ENCODE results near the gene NUP88. TPM values are rescaled to one million over a fixed set of nuclear protein-coding genes. Genes with fewer than 3 reads are reported as not detected.
"Not testable (repeated sequence)": the region's sequence is repeated elsewhere in the genome, so short reads cannot be mapped to it uniquely, and the experiment has no call there.

Gene NUP88
- 39.6 TPM for total RNA-seq
- long read RNA-seq, transcript NUP88-207 (17 exons, 2,916 nt): major isoform, 59 of 74 reads
- long read RNA-seq, partial matches to known transcripts: 5 of 74 reads
- long read RNA-seq, other reads (novel, unspliced or antisense): 7 of 74 reads

DNA sequence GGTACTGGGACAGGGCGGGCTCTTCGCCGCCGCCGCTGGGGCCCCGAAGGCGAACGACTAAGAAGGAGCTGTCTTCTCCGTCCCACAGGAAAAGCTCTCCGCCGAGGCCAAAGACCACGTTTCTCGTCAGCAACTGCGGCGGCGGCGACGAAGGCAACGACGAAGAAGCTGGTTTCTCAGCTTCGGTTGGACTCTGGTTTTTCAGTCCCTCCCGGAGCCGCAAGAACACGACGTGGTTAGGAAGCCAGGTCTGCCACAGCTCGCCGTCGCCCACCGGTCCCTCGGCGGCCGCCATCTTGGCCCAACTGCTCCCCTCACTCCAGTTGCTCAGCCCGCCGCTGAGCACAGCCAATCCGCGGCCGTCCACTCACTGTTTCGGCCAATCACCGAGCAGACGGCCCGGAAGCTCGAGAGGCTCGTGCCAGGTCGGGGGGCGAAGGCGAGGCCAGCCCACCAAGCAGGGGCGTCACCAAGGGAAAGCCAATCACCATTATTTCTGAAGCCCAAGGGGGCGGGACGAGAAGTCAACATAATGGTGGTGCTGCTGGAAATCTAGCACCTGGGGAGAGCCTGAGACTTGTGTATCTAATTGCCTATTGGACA lies at the start of gene NUP88:
Gene NUP88, minus strand, starts transcription at position 307 of the 603 bp plus-strand sequence. Its CDS starts 12 bp downstream, at position 295.
- peak; percentile 98 for DNase-seq
- ATAC-seq (ENCODE audit: poor library complexity): peak; percentile 99
- intact Hi-C loops (cut with DNase I): no loop called here

DNA sequence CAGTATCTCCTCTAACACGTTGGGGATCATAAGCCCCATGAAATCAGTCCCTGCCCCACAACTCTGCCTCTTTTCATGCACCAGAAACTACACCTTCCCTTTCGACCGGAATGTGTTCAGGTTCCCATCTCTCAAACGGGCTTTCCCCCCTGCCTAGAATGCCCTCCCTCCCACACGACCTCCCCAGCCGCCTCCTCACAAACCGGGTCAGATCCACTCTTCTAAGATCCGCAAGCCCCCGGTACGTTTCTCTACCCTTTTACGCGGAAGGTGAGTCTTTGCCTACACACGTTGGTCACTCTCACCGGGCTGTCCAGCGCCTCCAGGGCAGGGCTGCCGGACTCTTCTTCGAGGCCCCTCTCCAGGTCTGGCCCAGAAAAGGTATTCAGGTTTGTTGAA lies 48.6 kb upstream of the NUP88 start:
- ATAC-seq (ENCODE audit: poor library complexity): peak; percentile 7
- intact Hi-C loops (cut with DNase I): no loop called here
- no peak for DNase-seq

DNA sequence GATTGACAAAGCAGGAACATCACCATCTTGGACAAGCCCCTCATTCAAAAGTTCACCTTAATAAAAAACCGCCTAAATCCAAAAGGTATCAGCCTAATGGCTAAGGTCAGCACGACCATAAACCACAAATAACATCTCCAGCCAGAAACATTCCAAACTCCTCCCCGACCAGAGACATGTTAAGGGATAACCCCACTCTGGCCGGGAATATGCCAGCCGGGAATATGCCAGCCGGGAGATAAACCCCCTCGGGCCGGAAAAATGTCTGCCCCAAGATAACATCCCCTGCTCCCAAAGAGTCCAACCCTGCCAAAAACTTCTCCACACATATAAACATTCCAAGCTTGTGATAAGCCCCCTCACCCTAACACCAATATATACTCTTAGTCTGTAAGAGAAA lies 48.0 kb upstream of the NUP88 start:
- no peak for DNase-seq
- intact Hi-C loops (cut with DNase I): no loop called here
- no peak for ATAC-seq (ENCODE audit: poor library complexity)

DNA sequence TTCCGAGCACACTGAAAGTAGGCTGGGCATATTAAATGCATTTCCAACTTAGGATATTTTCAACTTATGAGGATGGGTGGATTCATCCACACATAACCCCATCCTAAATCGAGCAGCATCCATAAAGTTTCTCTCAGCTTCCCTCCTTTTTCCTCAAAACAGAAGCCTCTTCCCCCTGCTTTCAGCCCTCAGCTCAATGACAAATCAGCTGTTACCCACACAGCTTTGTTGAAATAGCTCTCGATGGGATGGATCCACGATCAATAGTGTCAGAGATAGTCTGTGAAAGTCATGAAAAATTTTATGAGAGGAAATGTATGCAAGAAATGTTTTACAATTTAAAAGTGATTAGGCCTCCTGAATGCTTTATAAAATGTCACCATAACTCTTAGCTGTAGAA lies 46.8 kb upstream of the NUP88 start:
- no peak for DNase-seq
- ATAC-seq (ENCODE audit: poor library complexity): no peak
- intact Hi-C loops (cut with DNase I): no loop called here

DNA sequence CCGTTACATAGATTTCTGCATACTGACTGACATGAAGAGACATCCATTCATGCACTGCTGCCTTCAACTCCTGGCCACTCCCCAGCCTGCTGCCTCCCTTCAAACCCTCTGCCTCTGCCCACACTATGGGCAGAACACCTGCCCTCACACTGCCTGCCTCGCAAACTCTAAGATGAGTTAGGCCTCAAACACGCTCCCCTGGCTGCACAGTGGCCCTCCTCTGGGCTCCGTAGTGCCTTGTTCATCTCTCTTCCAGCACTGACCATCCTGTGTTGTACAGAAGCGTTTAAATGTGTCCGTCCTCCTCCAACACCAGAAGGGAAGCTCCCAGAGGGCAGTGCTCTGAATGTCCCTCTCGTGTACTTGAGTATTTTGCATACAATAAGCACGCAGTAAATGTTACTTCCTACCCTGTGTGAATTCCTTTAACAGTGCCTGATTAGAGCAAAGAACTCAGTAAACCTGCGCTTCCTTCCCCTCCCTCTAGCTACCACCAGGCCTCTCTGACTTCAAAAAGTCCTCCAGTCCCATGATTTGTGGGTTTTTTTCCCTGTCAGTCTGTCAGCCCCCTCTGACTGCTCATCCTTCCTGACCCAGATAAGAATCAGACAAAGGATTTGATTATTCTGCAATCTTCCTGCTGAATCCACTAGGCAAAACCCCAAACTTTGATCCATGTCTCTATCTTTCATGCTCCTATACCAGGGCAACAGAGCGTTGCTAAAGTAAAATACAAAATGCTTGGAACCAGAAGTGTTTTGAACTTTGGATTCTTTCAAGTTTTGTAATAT lies 45.5 kb upstream of the NUP88 start:
- DNase-seq (no peak), ATAC-seq (ENCODE audit: poor library complexity) (no peak)
- intact Hi-C loops (cut with DNase I): no loop called here

DNA sequence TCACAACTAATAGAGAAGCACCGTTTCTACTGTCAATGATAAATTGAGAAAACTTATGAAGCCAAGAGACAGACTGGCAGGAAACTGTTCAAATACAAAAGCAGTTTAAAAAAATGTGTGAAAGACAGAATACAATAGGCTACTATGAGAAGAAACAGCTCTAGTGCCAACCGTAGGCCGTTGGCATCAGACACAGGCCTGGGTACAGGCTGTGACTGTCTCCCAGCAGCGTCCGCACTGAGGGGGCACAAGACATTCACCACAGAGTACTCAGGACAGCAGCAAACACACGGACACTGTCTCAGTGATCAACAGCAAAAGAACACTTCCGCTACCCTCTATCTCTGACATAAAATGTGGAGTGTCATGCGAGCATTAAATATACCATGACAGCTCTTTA lies 27.3 kb upstream of the NUP88 start:
- DNase-seq (no peak), ATAC-seq (ENCODE audit: poor library complexity) (no peak)
- intact Hi-C loops (cut with DNase I): no loop called here

DNA sequence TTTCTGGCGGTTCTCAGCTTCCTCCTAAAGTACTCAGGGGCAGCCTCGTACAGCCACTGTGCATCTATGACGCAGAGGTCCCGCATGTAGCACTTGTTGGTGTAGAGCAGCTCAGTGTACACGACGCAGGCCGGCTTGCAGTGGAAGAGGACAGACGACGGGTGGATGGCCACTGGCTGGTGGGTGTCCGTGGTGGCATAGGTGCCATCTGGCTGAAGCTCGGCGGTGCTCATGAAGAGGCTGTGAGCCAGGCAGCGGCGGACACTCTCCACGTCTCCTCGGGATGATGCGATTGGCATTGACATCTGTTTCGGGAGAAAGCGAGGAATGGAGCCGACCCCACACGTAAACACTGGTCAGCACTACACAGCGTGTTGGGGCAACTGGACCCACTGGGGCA lies 24.7 kb upstream of the NUP88 start:
- DNase-seq (no peak), ATAC-seq (ENCODE audit: poor library complexity) (no peak)
- intact Hi-C loops (cut with DNase I): no loop called here

DNA sequence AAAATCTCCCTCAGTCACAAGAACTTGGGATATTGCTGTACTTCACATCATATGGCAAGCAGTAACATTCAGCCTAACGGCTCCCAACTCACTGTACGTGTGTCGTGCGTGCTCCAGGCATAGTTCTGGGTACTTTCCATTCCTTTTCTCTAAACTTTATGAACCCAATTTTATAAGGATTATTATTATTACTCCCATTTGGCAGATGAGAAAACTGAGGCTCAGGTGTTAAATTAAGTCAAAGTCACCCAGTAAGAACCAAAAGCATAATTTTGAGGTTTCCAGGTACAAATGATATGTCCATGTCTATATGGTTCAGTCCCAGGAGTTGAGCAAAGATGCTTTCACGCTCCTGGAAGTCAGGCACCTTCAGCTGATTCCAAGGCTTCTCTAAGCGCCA lies 24.3 kb upstream of the NUP88 start:
- intact Hi-C loops (cut with DNase I): no loop called here
- no peak for ATAC-seq (ENCODE audit: poor library complexity)

DNA sequence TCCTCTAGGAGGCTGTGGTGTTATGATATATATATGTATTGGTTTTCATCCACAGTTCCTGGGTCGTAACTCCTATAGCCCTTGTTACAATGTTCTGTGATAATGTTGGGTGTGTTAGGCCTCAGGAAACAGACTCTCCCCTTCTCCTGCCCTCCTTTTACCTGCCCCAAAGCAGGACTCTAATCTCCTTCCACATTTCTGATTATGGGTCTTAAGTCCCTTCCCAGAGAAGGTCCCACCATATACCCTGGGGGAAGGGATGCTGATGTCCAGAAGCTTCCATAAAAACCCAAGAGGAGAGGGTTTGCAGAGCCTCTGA lies 19.9 kb upstream of the NUP88 start:
- DNase-seq (no peak), ATAC-seq (ENCODE audit: poor library complexity) (no peak)
- intact Hi-C loops (cut with DNase I): no loop called here

More for the DNA sequence above, 24.3 kb upstream of the NUP88 start:
- DNase-seq: no peak

DNA sequence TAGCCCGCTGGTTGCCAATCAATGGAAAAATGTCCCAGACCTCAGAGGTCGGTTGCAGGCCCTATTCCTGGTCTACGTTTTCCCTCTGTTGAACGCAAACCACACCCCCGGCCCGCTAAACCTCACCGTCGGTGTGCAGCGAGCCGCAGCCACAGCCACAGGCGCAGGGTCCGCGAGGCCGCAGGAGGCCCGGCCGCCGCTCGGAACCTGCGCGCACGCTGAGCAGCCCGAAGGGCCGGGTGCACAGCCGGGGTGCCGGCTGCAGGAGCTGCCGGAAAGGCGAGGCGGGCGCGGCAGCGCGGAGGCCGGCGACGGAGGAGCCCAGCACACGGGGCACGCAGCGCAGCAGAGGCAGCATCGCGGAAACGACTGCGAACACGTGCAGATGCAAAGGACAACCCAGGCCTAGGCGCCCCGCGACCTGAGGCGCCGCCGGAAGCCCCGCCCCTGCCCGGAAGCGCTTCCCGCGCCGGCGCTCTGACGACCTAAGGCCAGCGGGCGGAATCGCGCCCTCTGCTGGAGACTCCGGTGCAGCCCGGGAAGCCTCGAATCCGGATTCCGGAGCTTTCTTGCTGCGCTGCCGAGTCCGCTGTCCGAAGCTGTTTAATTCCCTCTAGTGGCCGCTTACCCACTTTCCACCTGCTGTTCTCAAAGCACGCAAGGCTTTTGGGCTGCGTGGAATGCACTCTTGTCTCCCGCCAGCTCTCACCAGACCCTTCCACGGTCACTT lies 19.4 kb upstream of the NUP88 start, which contains the start of gene C1QBP:
Gene C1QBP, minus strand, starts transcription at position 440 of the 730 bp plus-strand sequence. Its CDS starts 82 bp downstream, at position 358.
- ATAC-seq (ENCODE audit: poor library complexity): peak; percentile 98
- DNase-seq: peak; percentile 95
- intact Hi-C loops (cut with DNase I): no loop called here

DNA sequence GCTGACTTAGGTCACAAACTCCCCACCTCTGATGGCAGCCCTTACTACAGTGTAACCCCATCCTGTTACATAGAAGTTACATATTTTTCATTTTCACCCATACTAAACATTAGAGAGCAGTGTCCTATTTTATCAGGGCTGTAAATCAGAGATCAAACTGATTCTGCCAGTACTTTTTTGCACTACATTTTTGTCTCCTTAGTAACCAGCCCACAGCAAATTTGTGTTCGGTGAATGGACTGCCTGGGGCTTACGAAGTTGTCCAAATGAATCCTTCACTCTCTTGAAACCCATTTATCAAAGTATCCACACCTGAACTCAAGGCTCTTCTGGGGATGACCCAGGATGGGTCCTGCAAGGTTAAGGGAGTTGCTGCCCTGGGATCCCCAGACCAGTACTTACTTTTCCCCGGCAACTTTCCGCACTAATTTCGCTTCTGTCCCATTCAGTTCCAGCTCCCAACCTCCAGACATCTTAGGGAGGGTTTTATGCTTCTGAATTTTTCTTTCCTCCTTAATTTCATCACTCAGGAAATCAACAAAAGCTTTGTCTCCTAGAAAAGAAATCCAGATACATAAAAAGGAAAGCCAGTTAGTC lies 18.4 kb upstream of the NUP88 start:
- intact Hi-C loops (cut with DNase I): no loop called here

DNA sequence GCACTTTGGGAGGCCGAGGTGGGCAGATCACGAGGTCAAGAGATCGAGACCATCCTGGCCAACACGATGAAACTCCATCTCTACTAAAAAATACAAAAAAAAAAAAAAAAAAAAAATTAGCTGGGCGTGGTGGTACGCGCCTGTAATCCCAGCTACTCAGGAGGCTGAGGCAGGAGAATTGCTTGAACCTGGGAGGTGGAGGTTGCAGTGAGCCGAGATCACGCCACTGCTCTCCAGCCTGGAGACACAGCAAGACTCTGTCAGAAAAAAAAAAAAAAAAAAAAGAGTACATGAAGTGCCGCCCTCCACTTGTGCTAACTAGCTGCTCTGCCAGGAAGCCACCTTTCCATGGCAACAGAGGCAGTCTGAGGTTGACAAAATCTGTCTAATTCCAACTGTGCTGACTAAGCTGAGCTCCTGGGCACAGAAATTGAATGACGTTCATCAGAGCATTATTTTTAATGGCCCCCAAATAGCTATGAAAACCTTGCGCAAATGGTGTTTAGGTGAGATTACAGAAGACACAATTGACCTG lies 16.4 kb upstream of the NUP88 start:
- ATAC-seq (ENCODE audit: poor library complexity); DNase-seq; intact Hi-C loops (cut with DNase I): not testable (repeated sequence)

More for the DNA sequence above, 18.4 kb upstream of the NUP88 start:
- ATAC-seq (ENCODE audit: poor library complexity) (no peak), DNase-seq (no peak)

DNA sequence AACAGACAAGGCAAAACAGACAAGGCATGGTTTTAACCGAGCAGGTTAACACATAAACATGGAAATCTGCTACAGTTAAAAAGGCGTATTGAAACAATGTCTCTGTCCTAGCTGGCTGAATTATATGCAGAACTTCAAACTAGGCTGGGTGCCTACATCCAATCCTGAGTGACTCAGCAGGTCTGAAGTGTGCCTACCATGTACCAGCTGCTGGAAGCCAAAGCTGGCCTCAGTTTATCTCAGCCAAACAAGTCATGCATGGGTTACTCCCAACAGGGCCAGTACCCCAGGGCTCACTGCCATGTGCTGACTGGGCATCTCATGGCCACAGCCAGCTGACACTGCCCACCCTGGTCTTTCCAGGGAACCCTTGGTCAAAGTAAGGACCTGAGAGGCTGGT lies 15.5 kb upstream of the NUP88 start:
- DNase-seq: no peak
- no peak for ATAC-seq (ENCODE audit: poor library complexity)
- intact Hi-C loops (cut with DNase I): no loop called here

DNA sequence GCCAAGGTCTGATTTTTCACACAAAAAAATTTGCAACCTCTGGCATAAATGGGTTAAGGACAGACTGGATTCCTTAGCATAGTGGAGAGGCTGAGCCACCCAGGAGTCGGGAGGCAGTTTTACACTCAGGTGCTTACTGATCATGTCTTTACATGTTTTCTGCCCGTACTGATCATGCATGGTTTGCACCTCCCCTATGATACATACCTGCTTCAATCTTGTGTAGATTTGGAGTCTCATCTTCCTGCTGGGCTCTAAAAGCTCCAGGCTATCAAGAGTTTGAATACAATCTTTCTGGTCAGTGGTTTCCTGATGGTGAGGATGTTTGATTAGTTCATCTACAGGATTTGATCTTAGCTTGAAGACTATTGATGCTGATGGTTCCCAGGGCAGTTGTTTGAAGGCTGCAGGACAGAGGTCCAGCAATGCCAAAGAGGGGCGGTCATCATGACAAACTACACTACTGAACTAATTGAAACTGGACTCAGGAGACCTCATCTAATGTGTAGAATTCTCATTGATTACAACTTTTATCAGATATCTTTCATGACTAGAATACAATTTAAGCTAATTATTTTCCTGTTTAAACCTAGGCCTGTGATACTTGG lies 12.6 kb upstream of the NUP88 start:
- DNase-seq (no peak), ATAC-seq (ENCODE audit: poor library complexity) (no peak)
- intact Hi-C loops (cut with DNase I): no loop called here

DNA sequence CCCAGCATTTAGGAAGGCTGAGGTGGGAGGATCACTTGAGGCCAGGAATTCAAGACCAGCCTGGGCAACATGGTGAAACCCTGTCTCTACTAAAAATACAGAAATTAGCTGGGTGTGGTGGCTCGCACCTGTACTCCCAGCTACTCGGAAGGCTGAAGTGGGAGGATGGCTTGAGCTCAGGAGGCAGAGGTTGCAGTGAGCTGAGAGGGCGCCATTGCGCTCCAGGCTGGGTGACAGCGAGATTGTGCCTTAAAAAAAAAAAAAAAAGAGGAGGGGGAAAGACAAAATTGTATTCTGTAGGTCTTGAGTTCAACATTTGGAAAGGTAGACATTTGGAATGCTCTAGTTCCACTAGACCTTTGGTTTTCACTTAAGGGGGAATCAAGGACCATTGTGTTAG lies 11.8 kb upstream of the NUP88 start:
- intact Hi-C loops (cut with DNase I); DNase-seq; ATAC-seq (ENCODE audit: poor library complexity): not testable (repeated sequence)

DNA sequence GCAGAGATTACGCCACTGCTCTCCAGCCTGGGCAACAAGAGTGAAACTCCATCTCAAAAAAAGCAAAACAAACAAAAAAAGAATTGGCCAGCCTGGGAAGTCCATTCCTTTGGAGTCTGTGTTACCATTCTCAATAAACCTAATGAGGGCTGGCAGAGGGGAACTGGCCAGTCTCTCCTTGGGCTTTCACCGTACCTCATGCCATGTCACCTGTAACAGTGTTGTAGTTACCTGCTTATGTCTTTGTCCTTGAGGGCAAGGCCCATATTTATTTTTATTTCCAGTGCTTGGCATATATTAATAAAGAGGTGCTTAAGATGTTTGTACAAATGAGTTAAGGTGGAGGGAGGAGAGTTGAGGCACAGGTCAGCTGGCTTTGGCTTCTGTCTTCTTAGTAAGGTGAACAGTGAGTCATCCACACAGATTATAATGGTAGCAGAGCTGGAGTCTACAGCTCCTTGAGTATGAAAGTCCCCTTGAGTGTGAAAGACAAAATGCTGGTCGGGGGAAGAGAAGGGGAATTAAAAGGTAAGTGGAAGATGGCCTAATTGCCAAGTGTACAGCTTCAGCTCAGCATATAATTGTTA lies 11.0 kb upstream of the NUP88 start:
- intact Hi-C loops (cut with DNase I): no loop called here
- ATAC-seq (ENCODE audit: poor library complexity) (no peak), DNase-seq (no peak)

DNA sequence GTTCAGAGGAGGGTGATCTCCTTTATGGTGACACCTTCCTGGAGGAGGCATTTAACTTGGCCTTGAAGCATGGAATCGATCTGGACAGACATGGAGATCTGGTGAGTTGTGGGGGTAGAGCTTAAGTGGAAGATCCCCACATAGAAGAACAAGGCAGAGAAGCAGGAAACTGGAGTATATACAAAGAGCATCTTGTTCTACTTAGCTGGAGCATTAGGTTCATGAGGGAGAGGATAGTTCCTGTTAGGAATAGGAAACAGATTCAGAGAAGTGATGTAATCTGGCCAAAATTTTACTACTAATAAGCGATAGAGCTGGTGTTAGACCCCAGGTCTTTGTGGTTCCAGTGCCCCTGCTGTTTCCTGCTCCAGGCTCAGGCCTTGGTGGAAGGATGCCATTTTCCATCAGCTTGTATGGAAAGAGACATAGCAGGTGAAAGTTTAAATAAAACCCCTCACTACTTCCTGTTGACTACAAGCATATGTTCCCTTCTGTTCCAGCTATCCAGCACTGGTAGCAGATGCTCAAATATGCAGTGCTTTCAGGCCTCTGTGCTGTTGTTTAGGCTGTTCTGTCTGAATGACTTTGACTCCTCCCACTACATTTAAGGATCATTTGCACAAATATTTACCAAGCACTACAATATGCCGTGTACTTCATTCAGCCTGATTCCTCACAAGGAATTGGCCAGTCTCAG lies 9.9 kb upstream of the NUP88 start:
- intact Hi-C loops (cut with DNase I): no loop called here
- DNase-seq (no peak), ATAC-seq (ENCODE audit: poor library complexity) (no peak)

DNA sequence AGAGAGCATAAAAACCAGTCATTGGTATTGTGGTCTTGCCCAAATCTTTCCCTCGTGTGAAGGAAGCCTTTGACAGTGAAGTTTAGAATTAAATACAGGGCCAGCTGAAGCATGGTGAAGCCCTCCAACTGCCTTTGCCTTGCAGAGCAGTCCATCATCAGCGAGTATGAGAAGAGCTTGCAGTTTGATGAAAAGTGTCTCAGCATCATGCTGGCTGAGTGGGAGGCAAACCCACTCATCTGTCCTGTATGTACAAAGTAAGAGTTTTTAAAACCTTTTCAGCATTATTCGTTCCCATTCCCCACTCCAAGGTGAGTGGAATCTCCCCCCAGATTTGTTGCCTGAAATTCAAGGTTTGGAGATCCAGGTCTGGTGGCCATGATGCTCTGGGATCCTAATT lies 6.4 kb upstream of the NUP88 start:
- DNase-seq (no peak), ATAC-seq (ENCODE audit: poor library complexity) (no peak)
- intact Hi-C loops (cut with DNase I): no loop called here
